ENCODE data around the gene BRI3.

BRI3 gene, protein sequence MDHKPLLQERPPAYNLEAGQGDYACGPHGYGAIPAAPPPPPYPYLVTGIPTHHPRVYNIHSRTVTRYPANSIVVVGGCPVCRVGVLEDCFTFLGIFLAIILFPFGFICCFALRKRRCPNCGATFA

DNA sequence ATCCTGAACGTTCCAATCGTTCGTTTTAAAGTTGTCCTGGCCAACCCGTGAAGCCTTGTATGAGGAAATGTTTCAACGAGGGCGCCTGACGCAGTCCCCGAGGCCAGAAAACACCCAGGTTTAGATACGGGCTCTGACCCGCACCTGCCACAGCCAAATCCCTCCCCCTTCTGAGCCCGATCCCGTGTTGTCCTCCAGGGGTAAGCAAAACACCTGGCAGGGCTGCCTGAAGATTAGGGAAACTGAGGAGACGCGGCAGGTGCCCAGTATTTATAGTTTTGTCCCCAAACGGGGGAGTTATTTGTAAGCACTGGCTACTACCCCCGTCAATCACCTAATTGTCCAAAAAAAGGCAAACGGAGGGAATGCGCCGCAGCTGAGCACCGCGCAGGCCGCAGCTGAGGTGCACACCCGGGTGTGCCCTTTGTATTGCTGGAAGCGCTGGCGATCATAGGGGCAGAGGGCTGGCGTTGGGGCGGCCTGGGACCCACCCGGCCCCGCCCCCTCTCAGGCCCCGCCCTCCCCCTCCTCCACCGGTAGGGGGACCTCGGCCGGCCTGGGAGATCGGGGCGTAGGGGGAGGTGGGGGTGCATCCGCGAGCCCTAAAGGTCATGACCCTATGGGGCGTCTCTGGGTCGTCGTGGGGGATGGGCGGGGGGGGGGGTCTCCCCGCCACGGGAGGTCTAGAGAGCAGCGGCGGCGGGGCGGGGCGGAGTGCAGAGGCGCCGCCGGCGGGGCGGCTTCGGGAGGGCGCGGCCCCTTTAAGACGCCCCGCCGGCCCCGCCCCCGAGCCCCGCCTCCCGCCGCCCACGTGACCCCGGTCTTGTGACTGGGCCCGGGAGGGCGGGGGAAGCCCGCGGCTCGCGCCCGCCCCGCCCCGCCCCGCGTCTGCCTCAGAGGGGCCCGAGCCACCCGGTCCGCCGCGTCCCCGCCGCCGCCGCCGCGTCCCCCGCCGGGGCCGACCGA, at the start of gene BRI3:
TSS of gene BRI3 (plus strand) at position 896 of the 966 bp plus-strand sequence. CDS start 110 bp downstream, outside the sequence.
- DNase-seq (ENCODE audit: low read depth, low spot score) = no peak
- TF ChIP-seq CTCF (IDR thresholded peaks at IDR 0.05; ENCODE audit: insufficient read depth, low read length, missing control alignments) = no peak
- ChIA-PET POLR2A (no interaction called here), CTCF (interaction anchor here (0.6 to 1.4 kb wide), 2 partner anchors 15 to 28 kb away, joined by 4 to 5 read pairs; no protein-coding TSS in a partner anchor)
- H3K4me3 ChIP-seq (ENCODE audit: low read depth, low read length) = peak within 1 kb of the TSS; percentile 83

DNA sequence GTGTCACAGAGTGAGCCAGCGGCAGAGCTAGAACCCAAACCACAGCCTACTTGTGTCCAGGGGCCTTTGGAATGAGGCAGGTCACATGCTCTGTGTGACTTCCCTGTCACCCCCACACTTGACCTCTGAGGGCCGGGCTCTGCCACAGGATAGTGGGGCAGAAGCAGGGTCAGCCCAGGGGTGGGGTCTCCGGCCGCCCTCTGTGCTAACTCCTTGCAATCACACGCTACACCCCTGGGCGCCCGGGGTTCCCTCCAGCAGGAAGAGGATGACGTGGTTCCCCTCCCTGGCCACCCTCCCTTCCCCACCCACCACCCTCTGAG, 49.3 kb upstream of the BRI3 start:
- DNase-seq (ENCODE audit: low read depth, low spot score) = no peak
- no peak for TF ChIP-seq CTCF (IDR thresholded peaks at IDR 0.05; ENCODE audit: insufficient read depth, low read length, missing control alignments)
- POLR2A ChIA-PET = no interaction called here
- CTCF ChIA-PET = no interaction called here
- H3K4me3 ChIP-seq (ENCODE audit: low read depth, low read length) = no peak overlapping the region

DNA sequence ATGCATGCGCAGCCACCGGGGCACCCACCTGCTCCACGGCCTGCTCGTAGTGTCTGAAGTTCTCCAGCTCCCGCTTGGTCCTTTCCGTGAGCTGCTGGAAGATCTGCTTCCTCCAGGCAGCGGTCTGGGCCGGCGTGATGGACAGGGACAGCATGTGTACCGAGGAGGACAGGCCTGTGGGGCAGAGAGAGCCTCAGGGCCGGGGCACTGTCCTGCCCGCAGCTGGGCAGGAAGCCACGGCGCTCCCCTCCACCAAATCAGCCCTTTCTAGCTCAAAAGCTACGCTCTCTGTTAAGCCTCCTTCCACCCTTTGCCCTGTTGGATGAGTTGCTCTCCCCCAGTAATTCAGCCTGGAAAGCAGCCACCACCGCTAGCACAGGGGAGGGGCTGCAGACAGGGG, 48.7 kb upstream of the BRI3 start:
- POLR2A ChIA-PET = no interaction called here
- no peak for TF ChIP-seq CTCF (IDR thresholded peaks at IDR 0.05; ENCODE audit: insufficient read depth, low read length, missing control alignments)
- no peak overlapping the region for H3K4me3 ChIP-seq (ENCODE audit: low read depth, low read length)
- CTCF ChIA-PET = no interaction called here
- DNase-seq (ENCODE audit: low read depth, low spot score) = no peak

DNA sequence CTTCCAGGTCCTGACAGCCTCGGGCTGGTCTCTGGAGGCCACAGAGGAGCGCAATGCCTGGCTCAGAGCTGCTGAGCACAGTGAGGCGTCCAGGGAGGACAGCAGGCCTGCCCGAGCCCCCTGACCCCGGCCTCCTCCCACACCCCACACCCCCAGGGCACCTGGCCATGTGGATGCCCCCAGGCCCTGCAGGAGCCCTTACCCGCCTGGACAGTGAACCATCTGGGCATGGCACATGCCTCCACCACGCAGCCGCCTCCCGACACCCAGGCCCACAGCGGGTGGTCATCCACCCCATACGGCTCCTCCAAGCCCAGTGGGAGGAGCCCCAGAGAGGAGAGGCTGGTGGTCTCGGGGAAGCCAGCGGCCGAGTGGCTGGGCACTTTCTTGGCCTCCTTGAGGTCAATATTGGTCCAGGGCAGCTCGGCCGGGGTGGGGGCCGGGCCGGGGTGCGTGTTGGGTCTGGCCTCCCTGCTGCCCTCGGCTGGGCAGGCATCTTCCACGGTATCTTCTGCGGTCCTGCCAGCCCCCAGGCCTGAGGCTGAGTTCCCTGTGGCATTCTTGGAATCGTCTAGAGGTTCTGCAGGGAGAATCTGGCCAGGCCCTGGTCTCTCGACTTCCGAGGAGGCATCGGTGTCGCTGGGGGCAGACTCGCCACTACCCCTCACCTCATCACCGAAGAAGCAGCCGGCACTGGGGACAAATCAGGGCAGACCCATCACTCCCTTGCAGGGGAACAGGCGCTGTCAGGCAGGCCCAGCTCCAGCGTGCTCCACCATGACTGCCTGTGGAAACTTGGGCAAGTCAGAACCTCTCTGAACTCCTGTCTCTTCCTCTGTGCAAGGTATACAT, 48.0 kb upstream of the BRI3 start:
- CTCF ChIA-PET = interaction anchor here (1.5 kb wide), 1 partner anchor 11 kb away, joined by 5 read pairs; no protein-coding TSS in a partner anchor
- no peak overlapping the region for H3K4me3 ChIP-seq (ENCODE audit: low read depth, low read length)
- no peak for DNase-seq (ENCODE audit: low read depth, low spot score)
- TF ChIP-seq CTCF (IDR thresholded peaks at IDR 0.05; ENCODE audit: insufficient read depth, low read length, missing control alignments) = no peak
- POLR2A ChIA-PET = no interaction called here

- TF ChIP-seq CTCF (IDR thresholded peaks at IDR 0.05; ENCODE audit: insufficient read depth, low read length, missing control alignments) = peak; percentile 2
- no peak for DNase-seq (ENCODE audit: low read depth, low spot score)
- H3K4me3 ChIP-seq (ENCODE audit: low read depth, low read length) = no peak overlapping the region
- CTCF ChIA-PET = interaction anchor here (1.1 to 1.5 kb wide), 3 partner anchors 10 to 15 kb away, joined by 3 to 5 read pairs (median 3); no protein-coding TSS in a partner anchor
- POLR2A ChIA-PET = interaction anchor here (0.6 kb wide), 1 partner anchor 22 kb away, joined by 4 read pairs; no protein-coding TSS in a partner anchor
Measured at GRCh38 chr7:98234429-98235147, 46.9 kb upstream of the BRI3 start.
